T-cell (primary cell): Measurements from ENCODE around the gene MCF2L2. TPM values are rescaled to one million over a fixed set of nuclear protein-coding genes. Genes with fewer than 3 reads are reported as not detected.
"Not testable (repeated sequence)": the region's sequence is repeated elsewhere in the genome, so short reads cannot be mapped to it uniquely, and the experiment has no call there.

Experiments used
- ATAC-seq, 4 experiments: fragments of 200-7000 bp in 3 of 4; fragments of 150-1000 bp in 1 of 4; cut with Tn5 transposase; replicated peaks in 1 of 4; 1 replicate in 3 of 4; 2 replicates in 1 of 4; pipeline ENCODE4 v1.10.0; 2021; ENCODE audit warnings: moderate library complexity in 3 of 4, mild to moderate bottlenecking in 2 of 4, moderate number of reproducible peaks in 1 of 4
- CTCF ChIA-PET, 2 donors: fragments of 300-600 bp; sonication (Branson Sonifier 250); formaldehyde crosslinking; loops; one replicate each; lab custom pipeline; 2022; ENCODE audit warnings: antibody characterized with exemption in 2 of 2; lab: Charles Lee
- POLR2A ChIA-PET, 2 donors: fragments of 300-600 bp; sonication (Branson Sonifier 250); formaldehyde crosslinking; loops; one replicate each; lab custom pipeline; 2022; ENCODE audit warnings: antibody characterized with exemption in 2 of 2; lab: Charles Lee
- DNase-seq, 35 experiments: peaks; one replicate each; pipeline versions ENCODE4 v3.0.0 to v3.0.0-alpha.2; 2013 to 2023
- H3K27ac ChIP-seq: one replicate; pipeline ENCODE4 v1.5.1; 2013; ENCODE audit warnings: low read length
- H3K27me3 ChIP-seq, 2 experiments: replicated peaks in 1 of 2; 1 replicate in 1 of 2; 2 replicates in 1 of 2; pipeline versions ENCODE4 v1.6.1 to v1.7.0; 2013; ENCODE audit warnings: low read length in 1 of 2, mixed read lengths in 1 of 2; ENCODE audit not compliant: control insufficient read depth in 2 of 2, insufficient read depth in 2 of 2; ENCODE audit errors: extremely low read depth in 1 of 2
- H3K36me3 ChIP-seq, 2 donors: 1 replicate in 1 of 2; 2 replicates in 1 of 2; pipeline versions ENCODE4 v1.6.1 to v1.7.0; 2013; ENCODE audit warnings: low read length in 1 of 2; ENCODE audit not compliant: control insufficient read depth in 2 of 2, insufficient read depth in 1 of 2; ENCODE audit errors: extremely low read depth in 1 of 2
- H3K4me1 ChIP-seq, 2 experiments: 1 replicate in 1 of 2; 2 replicates in 1 of 2; pipeline versions ENCODE4 v1.6.1 to v1.7.0; 2013; ENCODE audit warnings: low read length in 2 of 2, mixed read lengths in 1 of 2; ENCODE audit not compliant: insufficient read depth in 2 of 2, control insufficient read depth in 1 of 2; ENCODE audit errors: extremely low read depth in 1 of 2
- H3K4me3 ChIP-seq, 2 donors: 1 replicate in 1 of 2; 2 replicates in 1 of 2; pipeline versions ENCODE4 v1.5.1 to v1.7.0; 2013; ENCODE audit warnings: mild to moderate bottlenecking in 2 of 2, low read length in 1 of 2, moderate library complexity in 1 of 2; ENCODE audit not compliant: control insufficient read depth in 1 of 2; ENCODE audit errors: extremely low read depth in 1 of 2
- H3K9me3 ChIP-seq: 2 replicates; pipeline ENCODE4 v1.7.0; 2013
- H3K27ac Mint-ChIP-seq, 2 donors: one replicate each; pipeline ENCODE4 v1.8.0; 2020 to 2021; ENCODE audit warnings: mild to moderate bottlenecking in 2 of 2, mixed read lengths in 2 of 2
- H3K27me3 Mint-ChIP-seq, 2 donors: one replicate each; pipeline ENCODE4 v1.8.0; 2021 to 2022; ENCODE audit warnings: mixed read lengths in 2 of 2
- H3K36me3 Mint-ChIP-seq: one replicate; pipeline ENCODE4 v1.8.0; 2021; ENCODE audit warnings: mixed read lengths
- H3K4me1 Mint-ChIP-seq, 3 donors: one replicate each; pipeline ENCODE4 v1.8.0; 2020 to 2022; ENCODE audit warnings: mixed read lengths in 3 of 3, mild to moderate bottlenecking in 1 of 3
- H3K4me3 Mint-ChIP-seq, 3 donors: one replicate each; pipeline ENCODE4 v1.8.0; 2020 to 2022; ENCODE audit warnings: mild to moderate bottlenecking in 3 of 3, mixed read lengths in 3 of 3, moderate library complexity in 3 of 3
- H3K9me3 Mint-ChIP-seq, 3 donors: one replicate each; pipeline ENCODE4 v1.8.0; 2020 to 2022; ENCODE audit warnings: mixed read lengths in 3 of 3
- WGBS: methylation state at CpG from one replicate; pipeline ENCODE4 v1.1.5; 2013; ENCODE audit warnings: missing lambda C conversion rate; ENCODE audit not compliant: insufficient coverage; 5-methylcytosine and 5-hydroxymethylcytosine counted together
- total RNA-seq, 35 experiments: library from RNA in 6 of 35; stranded (reverse) in 6 of 35; fragments of 120-200 nt in 1 of 35; gene quantifications; one replicate each; pipeline versions ENCODE4 v1.2.1 to v1.2.4 and lab custom pipeline; 2013 to 2026

The MCF2L2 gene
- total RNA-seq, 5 donors from 2014 or later (not counting 1 experiment from before 2014, with no cell fraction given) = 4.8 to 8.1 (median 5.9) TPM

GRCh38 chr3:183446838-183447205, 18.4 kb upstream of the MCF2L2 start:
- DNase-seq (no peak), ATAC-seq (no peak)
- CTCF ChIA-PET = interaction anchor here in 1 of 2 donors (0.6 to 0.7 kb wide), 2 partner anchors 146 to 1114 kb away, joined by 4 to 6 read pairs; no protein-coding TSS in a partner anchor
- no peaks in the 10 kb centered on the region for H3K27me3 ChIP-seq
- H3K36me3 Mint-ChIP-seq = peaks cover 4% of the 10 kb centered on the region
- peaks cover 0 to 8% of the 10 kb centered on the region in 2 experiments for H3K4me1 ChIP-seq
- WGBS = no CpG with 5 or more reads among the region's 2 CpGs
- H3K27me3 Mint-ChIP-seq = no peaks in the 10 kb centered on the region
- H3K9me3 Mint-ChIP-seq = peaks cover 11 to 24% (median 17%) of the 10 kb centered on the region in 3 donors
- H3K27ac ChIP-seq = no peak overlapping the region
- POLR2A ChIA-PET = interaction anchor here (0.6 to 0.7 kb wide), 2 partner anchors 36 to 927 kb away, joined by 4 to 8 read pairs; no protein-coding TSS in a partner anchor
- peak overlapping the region; percentile 86 to 94 for H3K4me3 ChIP-seq
- H3K36me3 ChIP-seq = no peaks in the 10 kb centered on the region
- peaks cover 14 to 23% (median 18%) of the 10 kb centered on the region in 3 donors for H3K4me1 Mint-ChIP-seq
- no peak overlapping the region for H3K27ac Mint-ChIP-seq
- H3K9me3 ChIP-seq = peaks cover 4% of the 10 kb centered on the region
- H3K4me3 Mint-ChIP-seq = peak overlapping the region; percentile 91 to 93 (median 93)

GRCh38 chr3:183444748-183445147, 16.3 kb upstream of the MCF2L2 start:
- peaks cover 0 to 8% of the 10 kb centered on the region in 2 experiments for H3K4me1 ChIP-seq
- H3K27me3 Mint-ChIP-seq = no peaks in the 10 kb centered on the region
- POLR2A ChIA-PET = no interaction called here
- CTCF ChIA-PET = no interaction called here
- H3K27ac Mint-ChIP-seq = no peak overlapping the region
- DNase-seq = no peak
- peaks cover 4% of the 10 kb centered on the region for H3K9me3 ChIP-seq
- H3K27me3 ChIP-seq = no peaks in the 10 kb centered on the region
- no peak overlapping the region for H3K4me3 ChIP-seq
- no peaks in the 10 kb centered on the region for H3K36me3 ChIP-seq
- H3K27ac ChIP-seq = no peak overlapping the region
- H3K4me3 Mint-ChIP-seq = no peak overlapping the region
- peaks cover 11 to 28% (median 17%) of the 10 kb centered on the region in 3 donors for H3K9me3 Mint-ChIP-seq
- ATAC-seq = no peak
- peaks cover 14 to 20% (median 18%) of the 10 kb centered on the region in 3 donors for H3K4me1 Mint-ChIP-seq
- no CpG with 5 or more reads among the region's 1 CpG for WGBS
- H3K36me3 Mint-ChIP-seq = peaks cover 4% of the 10 kb centered on the region

GRCh38 chr3:183443395-183444385, 15.3 kb upstream of the MCF2L2 start:
- peaks cover 4% of the 10 kb centered on the region for H3K36me3 Mint-ChIP-seq
- H3K27me3 ChIP-seq = no peaks in the 10 kb centered on the region
- no peak overlapping the region for H3K4me3 Mint-ChIP-seq
- DNase-seq (no peak), ATAC-seq (no peak)
- no peak overlapping the region for H3K27ac Mint-ChIP-seq
- H3K4me3 ChIP-seq = no peak overlapping the region
- ChIA-PET POLR2A (no interaction called here), CTCF (interaction anchor here in 1 of 2 donors (0.6 kb wide), 1 partner anchor 18 kb away, joined by 3 read pairs; no protein-coding TSS in a partner anchor)
- H3K27ac ChIP-seq = no peak overlapping the region
- H3K9me3 Mint-ChIP-seq = peaks cover 11 to 28% (median 17%) of the 10 kb centered on the region in 3 donors
- H3K4me1 ChIP-seq = peaks cover 0 to 8% of the 10 kb centered on the region in 2 experiments
- H3K27me3 Mint-ChIP-seq = no peaks in the 10 kb centered on the region
- no peaks in the 10 kb centered on the region for H3K36me3 ChIP-seq
- WGBS = 73% methylated on average over 5 of the region's 10 CpGs
- H3K4me1 Mint-ChIP-seq = peaks cover 11 to 17% (median 15%) of the 10 kb centered on the region in 3 donors
- peaks cover 4% of the 10 kb centered on the region for H3K9me3 ChIP-seq

GRCh38 chr3:183442994-183443393, 14.6 kb upstream of the MCF2L2 start:
- peaks cover 4% of the 10 kb centered on the region for H3K36me3 Mint-ChIP-seq
- H3K9me3 ChIP-seq = peaks cover 4% of the 10 kb centered on the region
- ChIA-PET CTCF (interaction anchor here in 1 of 2 donors (0.6 kb wide), 1 partner anchor 18 kb away, joined by 3 read pairs; no protein-coding TSS in a partner anchor), POLR2A (interaction anchor here in 1 of 2 donors (0.7 kb wide), 1 partner anchor 92 kb away, joined by 3 read pairs; no protein-coding TSS in a partner anchor)
- H3K4me1 ChIP-seq = peaks cover 0 to 7% of the 10 kb centered on the region in 2 experiments
- peaks cover 4 to 10% (median 8%) of the 10 kb centered on the region in 3 donors for H3K4me1 Mint-ChIP-seq
- no peaks in the 10 kb centered on the region for H3K27me3 Mint-ChIP-seq
- H3K36me3 ChIP-seq = no peaks in the 10 kb centered on the region
- no peaks in the 10 kb centered on the region for H3K27me3 ChIP-seq
- peaks cover 11 to 28% (median 17%) of the 10 kb centered on the region in 3 donors for H3K9me3 Mint-ChIP-seq
- no peak overlapping the region for H3K4me3 ChIP-seq
- no peak for ATAC-seq
- no peak overlapping the region for H3K27ac Mint-ChIP-seq
- H3K4me3 Mint-ChIP-seq = no peak overlapping the region
- H3K27ac ChIP-seq = no peak overlapping the region
- no peak for DNase-seq
- WGBS = no CpG with 5 or more reads among the region's 1 CpG

- H3K27me3 ChIP-seq, H3K27ac Mint-ChIP-seq, H3K4me1 ChIP-seq, H3K9me3 ChIP-seq, POLR2A ChIA-PET, DNase-seq, H3K36me3 ChIP-seq, H3K27me3 Mint-ChIP-seq, H3K36me3 Mint-ChIP-seq, ATAC-seq, H3K4me1 Mint-ChIP-seq, H3K4me3 ChIP-seq, H3K27ac ChIP-seq, H3K4me3 Mint-ChIP-seq: not testable (repeated sequence)
- H3K9me3 Mint-ChIP-seq = peaks cover 11 to 28% (median 17%) of the 10 kb centered on the region in 3 donors
- CTCF ChIA-PET = interaction anchor here in 1 of 2 donors (0.7 kb wide), 1 partner anchor 129 kb away, joined by 4 read pairs; no protein-coding TSS in a partner anchor
- WGBS = no CpG with 5 or more reads among the region's 3 CpGs
Measured at GRCh38 chr3:183440521-183440920, 12.1 kb upstream of the MCF2L2 start.

GRCh38 chr3:183439515-183439914, 11.1 kb upstream of the MCF2L2 start:
- ATAC-seq = no peak
- Mint-ChIP-seq H3K27me3 (no peaks in the 10 kb centered on the region), H3K4me3 (no peak overlapping the region), H3K4me1 (peaks cover 0 to 9% (median 4%) of the 10 kb centered on the region in 3 donors), H3K36me3 (peaks cover 4% of the 10 kb centered on the region), H3K9me3 (peaks cover 8 to 24% (median 15%) of the 10 kb centered on the region in 3 donors), H3K27ac (no peak overlapping the region)
- no peak overlapping the region for H3K4me3 ChIP-seq
- H3K9me3 ChIP-seq = peaks cover 4% of the 10 kb centered on the region
- DNase-seq = no peak
- ChIA-PET POLR2A (interaction anchor here in 1 of 2 donors (0.5 kb wide), 1 partner anchor 712 kb away, joined by 5 read pairs; no protein-coding TSS in a partner anchor), CTCF (no interaction called here)
- no peaks in the 10 kb centered on the region for H3K27me3 ChIP-seq
- H3K4me1 ChIP-seq = peaks cover 0 to 4% of the 10 kb centered on the region in 2 experiments
- no peak overlapping the region for H3K27ac ChIP-seq
- WGBS = no CpG with 5 or more reads among the region's 3 CpGs
- no peaks in the 10 kb centered on the region for H3K36me3 ChIP-seq
